Measurements from ENCODE around the gene NDFIP2.

Gene NDFIP2

DNA sequence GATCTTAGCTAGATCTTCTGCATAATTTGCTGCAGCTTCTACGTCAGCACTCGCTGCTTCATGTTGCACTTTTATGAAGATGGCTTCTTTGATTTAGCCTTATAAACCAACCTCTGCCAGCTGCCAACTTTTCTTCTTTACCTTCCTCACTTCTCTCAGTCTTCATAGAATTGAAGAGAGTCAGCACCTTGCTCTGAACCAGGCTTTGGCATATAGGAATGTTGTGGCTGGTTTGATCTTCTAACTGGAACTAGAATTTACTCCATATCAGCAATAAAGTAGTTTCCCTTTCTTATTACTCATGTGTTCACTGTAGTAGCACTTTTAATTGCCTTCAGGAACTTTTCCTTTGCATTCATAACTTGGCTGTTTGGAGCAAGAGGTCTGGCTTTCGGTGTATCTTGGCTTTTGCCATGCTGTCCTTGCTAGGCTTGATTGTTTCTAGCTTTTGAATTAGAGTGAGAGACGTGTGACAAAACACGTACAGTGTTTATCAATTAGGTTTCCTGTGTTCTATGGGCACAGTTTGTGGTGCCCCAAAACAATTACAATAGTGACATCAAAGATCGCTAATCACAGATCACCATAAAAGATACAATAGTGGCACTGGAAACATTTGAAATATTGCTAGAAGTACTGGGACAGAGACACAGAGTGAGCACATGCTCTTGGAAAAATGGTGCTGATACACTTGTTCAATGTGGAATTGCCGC, 50.7 kb downstream of the NDFIP2 start:
- Histone ChIP-seq H3K27ac (no peak overlapping the region), H3K36me3 (no peaks in the 10 kb centered on the region), H3K4me3 (ENCODE audit: low read depth in 1 of 2, low read length in 1 of 2) (no peak overlapping the region), H3K9me3 (no peaks in the 10 kb centered on the region), H3K27me3 (peaks cover 19% of the 10 kb centered on the region), H3K4me1 (ENCODE audit: control insufficient read depth in 1 of 2, insufficient read depth in 1 of 2, low read depth in 1 of 2, low read length in 1 of 2) (no peaks in the 10 kb centered on the region)
- TF ChIP-seq, protein P1, sequence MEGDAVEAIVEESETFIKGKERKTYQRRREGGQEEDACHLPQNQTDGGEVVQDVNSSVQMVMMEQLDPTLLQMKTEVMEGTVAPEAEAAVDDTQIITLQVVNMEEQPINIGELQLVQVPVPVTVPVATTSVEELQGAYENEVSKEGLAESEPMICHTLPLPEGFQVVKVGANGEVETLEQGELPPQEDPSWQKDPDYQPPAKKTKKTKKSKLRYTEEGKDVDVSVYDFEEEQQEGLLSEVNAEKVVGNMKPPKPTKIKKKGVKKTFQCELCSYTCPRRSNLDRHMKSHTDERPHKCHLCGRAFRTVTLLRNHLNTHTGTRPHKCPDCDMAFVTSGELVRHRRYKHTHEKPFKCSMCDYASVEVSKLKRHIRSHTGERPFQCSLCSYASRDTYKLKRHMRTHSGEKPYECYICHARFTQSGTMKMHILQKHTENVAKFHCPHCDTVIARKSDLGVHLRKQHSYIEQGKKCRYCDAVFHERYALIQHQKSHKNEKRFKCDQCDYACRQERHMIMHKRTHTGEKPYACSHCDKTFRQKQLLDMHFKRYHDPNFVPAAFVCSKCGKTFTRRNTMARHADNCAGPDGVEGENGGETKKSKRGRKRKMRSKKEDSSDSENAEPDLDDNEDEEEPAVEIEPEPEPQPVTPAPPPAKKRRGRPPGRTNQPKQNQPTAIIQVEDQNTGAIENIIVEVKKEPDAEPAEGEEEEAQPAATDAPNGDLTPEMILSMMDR (IDR thresholded peaks at IDR 0.05), result no peak

DNA sequence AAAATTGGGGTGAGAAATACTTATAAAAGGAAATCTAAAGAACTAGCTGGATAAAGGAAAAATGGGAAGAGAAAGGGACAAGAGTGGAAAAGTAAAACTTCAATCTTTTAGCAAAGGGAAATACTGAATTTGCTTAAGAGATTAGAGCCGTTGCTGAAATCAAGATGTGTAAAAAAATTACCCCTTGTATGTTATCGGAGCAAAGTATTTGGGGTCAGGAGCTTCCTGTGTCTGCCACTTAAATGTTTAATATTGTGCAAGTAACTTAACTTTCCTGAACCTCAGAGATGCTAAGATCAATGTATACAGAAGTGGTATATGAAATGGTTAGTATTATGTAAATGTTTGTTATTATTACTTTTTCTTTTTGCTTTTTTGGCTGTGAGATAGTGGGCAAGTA, 51.6 kb downstream of the NDFIP2 start:
- Histone ChIP-seq H3K27me3 (peaks cover 19% of the 10 kb centered on the region), H3K36me3 (no peaks in the 10 kb centered on the region), H3K4me3 (ENCODE audit: low read depth in 1 of 2, low read length in 1 of 2) (no peak overlapping the region), H3K4me1 (ENCODE audit: control insufficient read depth in 1 of 2, insufficient read depth in 1 of 2, low read depth in 1 of 2, low read length in 1 of 2) (no peaks in the 10 kb centered on the region), H3K27ac (no peak overlapping the region), H3K9me3 (no peaks in the 10 kb centered on the region)
- TF ChIP-seq, protein P1 (IDR thresholded peaks at IDR 0.05), result no peak

DNA sequence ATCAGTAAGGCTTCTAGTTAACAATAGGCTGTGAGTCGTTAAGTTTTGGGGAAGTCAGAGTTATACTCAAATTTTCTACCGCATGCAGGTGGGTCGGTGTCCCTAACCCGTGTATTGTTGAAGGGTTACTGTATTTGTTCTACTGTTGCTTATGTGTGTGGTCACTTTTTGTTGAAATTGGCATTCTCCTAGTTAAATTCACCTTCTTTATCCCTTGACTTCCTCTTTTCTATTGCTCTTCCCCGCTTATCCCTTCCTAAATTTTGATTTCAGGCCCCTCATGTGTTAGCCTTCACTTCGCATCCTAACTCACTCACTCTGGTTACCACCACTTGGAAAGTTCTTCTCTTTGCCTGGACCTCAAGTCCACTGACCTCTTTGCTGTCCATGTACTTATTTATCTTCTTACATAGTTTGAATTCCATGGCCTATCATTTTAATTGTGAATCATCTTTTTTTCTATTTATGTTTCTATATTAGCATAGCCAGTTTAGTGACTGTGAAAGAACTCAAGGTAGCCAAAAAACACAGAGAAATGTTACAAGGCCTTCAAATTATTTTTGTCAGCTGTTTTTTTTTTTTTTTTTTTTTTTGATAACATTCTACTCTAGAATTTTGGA, 52.9 kb downstream of the NDFIP2 start:
- Histone ChIP-seq H3K9me3 (no peaks in the 10 kb centered on the region), H3K4me1 (ENCODE audit: control insufficient read depth in 1 of 2, insufficient read depth in 1 of 2, low read depth in 1 of 2, low read length in 1 of 2) (no peaks in the 10 kb centered on the region), H3K27ac (no peak overlapping the region), H3K36me3 (no peaks in the 10 kb centered on the region), H3K27me3 (peaks cover 19% of the 10 kb centered on the region), H3K4me3 (ENCODE audit: low read depth in 1 of 2, low read length in 1 of 2) (no peak overlapping the region)
- TF ChIP-seq, protein P1 (IDR thresholded peaks at IDR 0.05), result no peak

DNA sequence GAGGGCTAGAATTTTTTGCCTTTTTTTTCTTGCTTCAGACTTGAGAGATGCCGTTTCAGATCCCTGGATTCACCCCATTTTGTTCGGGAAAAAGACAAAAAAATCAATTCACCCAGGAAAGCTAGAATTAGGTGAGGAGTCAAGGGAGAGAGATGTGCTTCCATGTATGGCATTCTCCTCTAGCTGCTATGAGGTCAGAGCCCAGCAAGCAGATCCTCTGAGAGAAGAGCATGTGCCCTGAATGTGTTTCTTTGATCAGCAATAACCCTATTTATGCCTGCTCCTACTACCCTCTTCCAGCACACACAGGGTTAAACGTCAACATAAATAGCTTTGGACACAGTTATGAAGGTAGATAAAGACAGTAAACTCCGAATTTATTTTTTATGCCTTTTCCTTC, 53.6 kb downstream of the NDFIP2 start:
- TF ChIP-seq, protein P1 (IDR thresholded peaks at IDR 0.05), result no peak
- H3K9me3 ChIP-seq, result no peaks in the 10 kb centered on the region
- H3K4me1 ChIP-seq (ENCODE audit: control insufficient read depth in 1 of 2, insufficient read depth in 1 of 2, low read depth in 1 of 2, low read length in 1 of 2), result no peaks in the 10 kb centered on the region
- no peaks in the 10 kb centered on the region for H3K36me3 ChIP-seq
- no peak overlapping the region for H3K27ac ChIP-seq
- no peak overlapping the region for H3K4me3 ChIP-seq (ENCODE audit: low read depth in 1 of 2, low read length in 1 of 2)
- peaks cover 19% of the 10 kb centered on the region for H3K27me3 ChIP-seq

DNA sequence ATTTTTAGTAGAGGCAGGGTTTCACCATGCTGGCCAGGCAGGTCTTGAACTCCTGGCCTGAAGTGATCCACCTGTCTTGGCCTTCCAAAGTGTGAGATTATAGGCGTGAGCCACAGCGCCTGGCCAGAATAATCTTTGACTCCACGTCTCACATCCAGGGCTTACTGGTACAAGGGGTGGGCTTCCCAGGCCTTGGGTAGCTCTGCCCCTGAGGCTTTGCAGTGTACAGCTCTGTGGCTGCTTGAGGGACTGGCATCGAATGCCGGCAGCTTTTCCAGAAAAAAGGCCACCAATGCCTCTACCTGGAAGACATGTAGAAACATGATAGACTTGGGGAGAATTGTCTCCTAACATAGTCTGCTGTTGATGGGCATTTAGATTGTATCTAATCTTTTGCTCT, 57.8 kb downstream of the NDFIP2 start:
- Histone ChIP-seq H3K4me3 (ENCODE audit: low read depth in 1 of 2, low read length in 1 of 2) (no peak overlapping the region), H3K27ac (no peak overlapping the region), H3K4me1 (ENCODE audit: control insufficient read depth in 1 of 2, insufficient read depth in 1 of 2, low read depth in 1 of 2, low read length in 1 of 2) (no peaks in the 10 kb centered on the region), H3K9me3 (no peaks in the 10 kb centered on the region), H3K27me3 (no peaks in the 10 kb centered on the region), H3K36me3 (no peaks in the 10 kb centered on the region)
- TF ChIP-seq, protein P1 (IDR thresholded peaks at IDR 0.05), result no peak

Measured in neutrophil (primary cell).